Natural killer cell (primary cell): ENCODE measurements around the gene HMGN4. TPM values are rescaled to one million over a fixed set of nuclear protein-coding genes. Genes with fewer than 3 reads are reported as not detected.
A peak's percentile ranks its signal among the peaks of the same experiment; 100 is the strongest.

ENCODE experiments used
- ATAC-seq, 3 donors: fragments of 150-1000 bp in 2 of 3; fragments of 200-7000 bp in 1 of 3; cut with Tn5 transposase; 1 replicate in 1 of 3; 2 replicates in 2 of 3; pipeline ENCODE4 v1.10.0; 2021; ENCODE audit warnings: mild to moderate bottlenecking in 2 of 3, moderate library complexity in 2 of 3
- DNase-seq, 2 donors: peaks; one replicate each; pipeline versions ENCODE4 v3.0.0 to v3.0.0-alpha.2; 2013 to 2021; ENCODE audit warnings: mixed read lengths in 1 of 2
- H3K27ac ChIP-seq: one replicate; pipeline ENCODE4 v1.5.1; 2013; ENCODE audit warnings: mild to moderate bottlenecking, low read length
- H3K27me3 ChIP-seq: one replicate; pipeline ENCODE4 v1.6.1; 2013; ENCODE audit warnings: low read length; ENCODE audit not compliant: control insufficient read depth, insufficient read depth
- H3K36me3 ChIP-seq: one replicate; pipeline ENCODE4 v1.6.1; 2013; ENCODE audit warnings: low read length; ENCODE audit not compliant: control insufficient read depth, insufficient read depth
- H3K4me1 ChIP-seq: one replicate; pipeline ENCODE4 v1.6.1; 2013; ENCODE audit warnings: low read length; ENCODE audit not compliant: control insufficient read depth, insufficient read depth
- H3K4me3 ChIP-seq: one replicate; pipeline ENCODE4 v1.5.1; 2013; ENCODE audit warnings: low read length
- H3K9me3 ChIP-seq: one replicate; pipeline ENCODE4 v1.6.1; 2013; ENCODE audit warnings: low read length; ENCODE audit not compliant: control insufficient read depth, insufficient read depth
- H3K27ac Mint-ChIP-seq, 2 donors: one replicate each; pipeline ENCODE4 v1.8.0; 2022; ENCODE audit warnings: mild to moderate bottlenecking in 2 of 2, mixed read lengths in 2 of 2, moderate library complexity in 1 of 2
- H3K27me3 Mint-ChIP-seq, 2 donors: one replicate each; pipeline ENCODE4 v1.8.0; 2022; ENCODE audit warnings: low read depth in 2 of 2, mixed read lengths in 2 of 2
- H3K36me3 Mint-ChIP-seq: one replicate; pipeline ENCODE4 v1.8.0; 2022; ENCODE audit warnings: mixed read lengths
- H3K4me1 Mint-ChIP-seq, 2 donors: one replicate each; pipeline ENCODE4 v1.8.0; 2022; ENCODE audit warnings: mixed read lengths in 2 of 2
- H3K4me3 Mint-ChIP-seq: one replicate; pipeline ENCODE4 v1.8.0; 2022; ENCODE audit warnings: mild to moderate bottlenecking, moderate library complexity, mixed read lengths
- H3K9me3 Mint-ChIP-seq, 2 donors: one replicate each; pipeline ENCODE4 v1.8.0; 2022; ENCODE audit warnings: mixed read lengths in 2 of 2
- CTCF ChIP-seq: fragments of 200-600 bp; IDR thresholded peaks from one replicate; pipeline ENCODE4 v1.8.0; 2022; ENCODE audit warnings: antibody characterized with exemption
- WGBS: methylation state at CpG from one replicate; pipeline ENCODE4 v1.1.7; 2013; ENCODE audit warnings: missing lambda C conversion rate; ENCODE audit not compliant: insufficient coverage; 5-methylcytosine and 5-hydroxymethylcytosine counted together
- intact Hi-C: fragments of 100-400 bp; cut with micrococcal nuclease; formaldehyde crosslinking; loops from one replicate; pipeline ENCODE4 v1.14.2; 2022
- total RNA-seq, 4 donors: library from RNA; stranded (reverse); fragments of 120-200 nt in 1 of 4; gene quantifications; one replicate each; pipeline versions ENCODE4 v1.2.3 to v1.2.4, GENCODE V29; 2013 to 2022

The HMGN4 gene
- total RNA-seq, 3 donors from 2014 or later (not counting 1 experiment from before 2014, with no cell fraction given) = 55.7 to 80.6 (median 70.3) TPM

- Mint-ChIP-seq H3K27me3 (peaks cover 0 to 4% of the 10 kb centered on the region in 2 donors), H3K36me3 (peaks cover 7% of the 10 kb centered on the region), H3K27ac (peak overlapping the region; percentile 99), H3K9me3 (peaks cover 0 to 3% of the 10 kb centered on the region in 2 donors), H3K4me3 (peak overlapping the region; percentile 100), H3K4me1 (peaks cover 29 to 43% of the 10 kb centered on the region in 2 donors)
- intact Hi-C loops = loop anchor here (10.0 kb wide), 2 partner anchors 943 to 1223 kb away; partner anchors contain the start of gene ZNF184
- Histone ChIP-seq H3K9me3 (no peaks in the 10 kb centered on the region), H3K27me3 (no peaks in the 10 kb centered on the region), H3K4me3 (no peak overlapping the region), H3K27ac (peak overlapping the region; percentile 75), H3K4me1 (peaks cover 18% of the 10 kb centered on the region), H3K36me3 (no peaks in the 10 kb centered on the region)
- TF ChIP-seq CTCF = no peak
- WGBS = no CpG with 5 or more reads among the region's 1 CpG
- DNase-seq (peak in 1 of 2 donors; percentile 40), ATAC-seq (no peak)
These were observed 6.3 kb upstream of the HMGN4 start for GRCh38 chr6:26531897-26532296.

- peak; percentile 33 to 56 (median 39) for ATAC-seq
- Histone ChIP-seq H3K27me3 (no peaks in the 10 kb centered on the region), H3K4me3 (peak overlapping the region; percentile 79), H3K4me1 (peaks cover 21% of the 10 kb centered on the region), H3K36me3 (no peaks in the 10 kb centered on the region), H3K9me3 (no peaks in the 10 kb centered on the region), H3K27ac (peak overlapping the region; percentile 75)
- H3K9me3 Mint-ChIP-seq = peaks cover 0 to 3% of the 10 kb centered on the region in 2 donors
- peaks cover 15% of the 10 kb centered on the region for H3K36me3 Mint-ChIP-seq
- H3K27me3 Mint-ChIP-seq = peaks cover 5 to 7% of the 10 kb centered on the region in 2 donors
- DNase-seq = peak; percentile 87 to 96
- H3K27ac Mint-ChIP-seq = peak overlapping the region; percentile 99
- intact Hi-C loops = loop anchor here (1.0 to 10.0 kb wide), 3 partner anchors 21 to 1222 kb away; partner anchors contain the start of gene ZNF184
- WGBS = under 1% methylated on average over 26 of the region's 28 CpGs
- no peak for TF ChIP-seq CTCF
- peak overlapping the region; percentile 100 for H3K4me3 Mint-ChIP-seq
- H3K4me1 Mint-ChIP-seq = peaks cover 39 to 53% of the 10 kb centered on the region in 2 donors
These were observed 5.3 kb upstream of the HMGN4 start for GRCh38 chr6:26532699-26533531.

GRCh38 chr6:26533532-26533931, 4.6 kb upstream of the HMGN4 start:
- intact Hi-C loops = loop anchor here (1.0 to 10.0 kb wide), 3 partner anchors 21 to 1221 kb away; partner anchors contain the start of gene ZNF184
- no CpG with 5 or more reads among the region's 1 CpG for WGBS
- peak overlapping the region; percentile 99 for H3K27ac Mint-ChIP-seq
- H3K27ac ChIP-seq = peak overlapping the region; percentile 75
- H3K4me3 ChIP-seq = peak overlapping the region; percentile 79
- H3K27me3 Mint-ChIP-seq = peaks cover 8 to 11% of the 10 kb centered on the region in 2 donors
- peaks cover 19% of the 10 kb centered on the region for H3K36me3 Mint-ChIP-seq
- peak overlapping the region; percentile 100 for H3K4me3 Mint-ChIP-seq
- no peak for ATAC-seq
- TF ChIP-seq CTCF = no peak
- peaks cover 0 to 3% of the 10 kb centered on the region in 2 donors for H3K9me3 Mint-ChIP-seq
- H3K4me1 ChIP-seq = peaks cover 23% of the 10 kb centered on the region
- peaks cover 45 to 60% of the 10 kb centered on the region in 2 donors for H3K4me1 Mint-ChIP-seq
- DNase-seq = no peak
- no peaks in the 10 kb centered on the region for H3K9me3 ChIP-seq
- H3K36me3 ChIP-seq = no peaks in the 10 kb centered on the region
- no peaks in the 10 kb centered on the region for H3K27me3 ChIP-seq
